Measurements from ENCODE around the gene SOX8.

DNA sequence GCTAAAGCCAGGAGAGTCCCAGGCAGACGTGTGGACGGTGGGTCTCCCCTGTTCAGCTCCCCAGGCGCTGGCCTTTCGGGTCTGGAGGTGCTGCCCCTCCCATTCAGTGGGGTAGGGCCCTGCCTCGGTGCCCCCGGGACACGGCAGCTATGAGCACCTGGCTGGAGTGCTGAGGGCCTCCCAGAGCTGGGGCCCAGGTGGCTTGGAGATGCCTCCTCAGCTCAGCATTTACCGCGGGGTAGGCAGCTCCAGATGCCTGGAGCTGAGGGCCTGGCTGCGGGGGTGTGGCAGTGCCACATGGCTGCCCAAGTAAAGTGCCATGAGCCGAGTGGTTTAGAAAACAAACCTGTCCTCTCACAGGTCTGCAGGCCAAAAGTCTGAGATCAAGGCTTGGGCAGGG lies 19.5 kb downstream of the SOX8 start:
- no peak for TF ChIP-seq CTCF (conservative IDR thresholded peaks at IDR 0.05 in 1 of 2, IDR thresholded peaks at IDR 0.05 in 1 of 2; ENCODE audit: low read depth in 1 of 2, low read length in 2 of 2)
- no peak for TF ChIP-seq EZH2 (IDR thresholded peaks at IDR 0.05; ENCODE audit: low read length, missing control alignments)

Measured in fibroblast of lung (primary cell).